SK-N-SH (cell line): ENCODE measurements around the gene RNF138.

Experiments
- CHD2 ChIP-seq: fragments of 150-350 bp; IDR thresholded peaks from 2 replicates; pipeline ENCODE4 v1.6.1; 2018; ENCODE audit warnings: low read length; ENCODE audit not compliant: partially characterized antibody
- ELF1 ChIP-seq: IDR thresholded peaks from 2 replicates; pipeline ENCODE4 v1.4.0; 2012
- EZH2phosphoT487 ChIP-seq: fragments of 200-600 bp; sonication (generic); IDR thresholded peaks from 2 replicates; pipeline ENCODE4 v1.6.1; 2017; ENCODE audit warnings: low read depth, mixed run types, mild to moderate bottlenecking, antibody characterized with exemption, moderate library complexity, borderline replicate concordance
- FOXM1 ChIP-seq: IDR thresholded peaks from 2 replicates; pipeline ENCODE4 v1.4.0; 2012; ENCODE audit warnings: low read depth, mild to moderate bottlenecking
- GATA2 ChIP-seq: sonication (generic); formaldehyde crosslinking; IDR thresholded peaks from 2 replicates; pipeline ENCODE4 v1.5.0; 2020; ENCODE audit warnings: mild to moderate bottlenecking, missing genetic modification reagents
- POLR2AphosphoS5 ChIP-seq: IDR thresholded peaks from 2 replicates; pipeline ENCODE4 v1.6.1; 2012; ENCODE audit warnings: low read depth, low read length
- SMC3 ChIP-seq: IDR thresholded peaks from 2 replicates; pipeline ENCODE4 v1.6.1; 2012; ENCODE audit warnings: low read depth, low read length, improper control_type of control experiment
- TAF1 ChIP-seq: IDR thresholded peaks from 2 replicates; pipeline ENCODE4 v1.6.1; 2012; ENCODE audit warnings: low read depth, mild to moderate bottlenecking, low read length, moderate library complexity, borderline replicate concordance
- TCF12 ChIP-seq: IDR thresholded peaks from 2 replicates; pipeline ENCODE4 v1.4.0; 2012
- TF ChIP-seq, protein P1 (sequence below): fragments of 150-350 bp; IDR thresholded peaks from 2 replicates; pipeline ENCODE4 v1.6.1; 2017; ENCODE audit warnings: antibody characterized with exemption, low read length, low read depth, borderline replicate concordance
- TF ChIP-seq, protein P2 (sequence below): fragments of 200-600 bp; sonication (generic); IDR thresholded peaks from 2 replicates; pipeline ENCODE4 v1.6.1; 2017; ENCODE audit warnings: antibody characterized with exemption, mild to moderate bottlenecking, moderate library complexity
- TF ChIP-seq, protein P3 (sequence below): IDR thresholded peaks from 2 replicates; pipeline ENCODE4 v1.4.0; 2012; ENCODE audit warnings: low read depth, borderline replicate concordance
- TF ChIP-seq, protein P4 (sequence below): IDR thresholded peaks from 2 replicates; pipeline ENCODE4 v1.6.1; 2012; ENCODE audit warnings: mild to moderate bottlenecking, low read depth, low read length, moderate library complexity
- TF ChIP-seq, protein P5 (sequence below): IDR thresholded peaks from 2 replicates; pipeline ENCODE4 v1.4.0; 2012; ENCODE audit warnings: low read depth

DNA sequence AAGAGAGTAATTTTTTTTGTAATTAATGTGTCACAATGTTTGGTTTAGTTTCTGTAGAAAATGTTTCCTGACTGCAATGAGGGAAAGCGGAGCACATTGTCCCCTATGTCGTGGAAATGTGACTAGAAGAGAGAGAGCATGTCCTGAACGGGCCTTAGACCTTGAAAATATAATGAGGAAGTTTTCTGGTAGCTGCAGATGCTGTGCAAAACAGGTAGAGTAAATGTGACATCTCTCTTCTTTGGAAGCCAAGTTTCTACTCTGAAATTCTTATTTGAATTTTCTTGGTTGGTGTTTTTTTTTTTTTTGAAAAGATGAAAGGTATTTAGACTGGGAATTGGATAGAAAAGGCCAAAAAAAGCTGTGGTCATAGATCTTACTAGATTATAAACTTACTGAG, 20.0 kb downstream of the RNF138 start:
- TF ChIP-seq, protein P1, sequence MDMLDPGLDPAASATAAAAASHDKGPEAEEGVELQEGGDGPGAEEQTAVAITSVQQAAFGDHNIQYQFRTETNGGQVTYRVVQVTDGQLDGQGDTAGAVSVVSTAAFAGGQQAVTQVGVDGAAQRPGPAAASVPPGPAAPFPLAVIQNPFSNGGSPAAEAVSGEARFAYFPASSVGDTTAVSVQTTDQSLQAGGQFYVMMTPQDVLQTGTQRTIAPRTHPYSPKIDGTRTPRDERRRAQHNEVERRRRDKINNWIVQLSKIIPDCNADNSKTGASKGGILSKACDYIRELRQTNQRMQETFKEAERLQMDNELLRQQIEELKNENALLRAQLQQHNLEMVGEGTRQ, result no peak
- TF ChIP-seq FOXM1 (no peak), GATA2 (no peak), ELF1 (no peak), EZH2phosphoT487 (no peak), SMC3 (no peak), TAF1 (no peak), POLR2AphosphoS5 (no peak), CHD2 (no peak), TCF12 (no peak)
- TF ChIP-seq, protein P2, sequence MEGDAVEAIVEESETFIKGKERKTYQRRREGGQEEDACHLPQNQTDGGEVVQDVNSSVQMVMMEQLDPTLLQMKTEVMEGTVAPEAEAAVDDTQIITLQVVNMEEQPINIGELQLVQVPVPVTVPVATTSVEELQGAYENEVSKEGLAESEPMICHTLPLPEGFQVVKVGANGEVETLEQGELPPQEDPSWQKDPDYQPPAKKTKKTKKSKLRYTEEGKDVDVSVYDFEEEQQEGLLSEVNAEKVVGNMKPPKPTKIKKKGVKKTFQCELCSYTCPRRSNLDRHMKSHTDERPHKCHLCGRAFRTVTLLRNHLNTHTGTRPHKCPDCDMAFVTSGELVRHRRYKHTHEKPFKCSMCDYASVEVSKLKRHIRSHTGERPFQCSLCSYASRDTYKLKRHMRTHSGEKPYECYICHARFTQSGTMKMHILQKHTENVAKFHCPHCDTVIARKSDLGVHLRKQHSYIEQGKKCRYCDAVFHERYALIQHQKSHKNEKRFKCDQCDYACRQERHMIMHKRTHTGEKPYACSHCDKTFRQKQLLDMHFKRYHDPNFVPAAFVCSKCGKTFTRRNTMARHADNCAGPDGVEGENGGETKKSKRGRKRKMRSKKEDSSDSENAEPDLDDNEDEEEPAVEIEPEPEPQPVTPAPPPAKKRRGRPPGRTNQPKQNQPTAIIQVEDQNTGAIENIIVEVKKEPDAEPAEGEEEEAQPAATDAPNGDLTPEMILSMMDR, result no peak
- TF ChIP-seq, protein P3, sequence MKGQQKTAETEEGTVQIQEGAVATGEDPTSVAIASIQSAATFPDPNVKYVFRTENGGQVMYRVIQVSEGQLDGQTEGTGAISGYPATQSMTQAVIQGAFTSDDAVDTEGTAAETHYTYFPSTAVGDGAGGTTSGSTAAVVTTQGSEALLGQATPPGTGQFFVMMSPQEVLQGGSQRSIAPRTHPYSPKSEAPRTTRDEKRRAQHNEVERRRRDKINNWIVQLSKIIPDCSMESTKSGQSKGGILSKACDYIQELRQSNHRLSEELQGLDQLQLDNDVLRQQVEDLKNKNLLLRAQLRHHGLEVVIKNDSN, result no peak
- TF ChIP-seq, protein P4, sequence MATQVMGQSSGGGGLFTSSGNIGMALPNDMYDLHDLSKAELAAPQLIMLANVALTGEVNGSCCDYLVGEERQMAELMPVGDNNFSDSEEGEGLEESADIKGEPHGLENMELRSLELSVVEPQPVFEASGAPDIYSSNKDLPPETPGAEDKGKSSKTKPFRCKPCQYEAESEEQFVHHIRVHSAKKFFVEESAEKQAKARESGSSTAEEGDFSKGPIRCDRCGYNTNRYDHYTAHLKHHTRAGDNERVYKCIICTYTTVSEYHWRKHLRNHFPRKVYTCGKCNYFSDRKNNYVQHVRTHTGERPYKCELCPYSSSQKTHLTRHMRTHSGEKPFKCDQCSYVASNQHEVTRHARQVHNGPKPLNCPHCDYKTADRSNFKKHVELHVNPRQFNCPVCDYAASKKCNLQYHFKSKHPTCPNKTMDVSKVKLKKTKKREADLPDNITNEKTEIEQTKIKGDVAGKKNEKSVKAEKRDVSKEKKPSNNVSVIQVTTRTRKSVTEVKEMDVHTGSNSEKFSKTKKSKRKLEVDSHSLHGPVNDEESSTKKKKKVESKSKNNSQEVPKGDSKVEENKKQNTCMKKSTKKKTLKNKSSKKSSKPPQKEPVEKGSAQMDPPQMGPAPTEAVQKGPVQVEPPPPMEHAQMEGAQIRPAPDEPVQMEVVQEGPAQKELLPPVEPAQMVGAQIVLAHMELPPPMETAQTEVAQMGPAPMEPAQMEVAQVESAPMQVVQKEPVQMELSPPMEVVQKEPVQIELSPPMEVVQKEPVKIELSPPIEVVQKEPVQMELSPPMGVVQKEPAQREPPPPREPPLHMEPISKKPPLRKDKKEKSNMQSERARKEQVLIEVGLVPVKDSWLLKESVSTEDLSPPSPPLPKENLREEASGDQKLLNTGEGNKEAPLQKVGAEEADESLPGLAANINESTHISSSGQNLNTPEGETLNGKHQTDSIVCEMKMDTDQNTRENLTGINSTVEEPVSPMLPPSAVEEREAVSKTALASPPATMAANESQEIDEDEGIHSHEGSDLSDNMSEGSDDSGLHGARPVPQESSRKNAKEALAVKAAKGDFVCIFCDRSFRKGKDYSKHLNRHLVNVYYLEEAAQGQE, result no peak
- TF ChIP-seq, protein P5, sequence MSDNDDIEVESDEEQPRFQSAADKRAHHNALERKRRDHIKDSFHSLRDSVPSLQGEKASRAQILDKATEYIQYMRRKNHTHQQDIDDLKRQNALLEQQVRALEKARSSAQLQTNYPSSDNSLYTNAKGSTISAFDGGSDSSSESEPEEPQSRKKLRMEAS, result no peak
